Fibroblast of skin of back (primary cell): ENCODE results near the gene HBE1.
A peak's percentile ranks its signal among the peaks of the same experiment; 100 is the strongest.
"Not testable (repeated sequence)": the region's sequence is repeated elsewhere in the genome, so short reads cannot be mapped to it uniquely, and the experiment has no call there.

Experiments used
- DNase-seq: peaks from one replicate; pipeline ENCODE4 v3.0.0-alpha.2; 2013

Gene HBE1

GRCh38 chr11:5285703-5286340, 16.1 kb upstream of the HBE1 start:
- no peak for DNase-seq

GRCh38 chr11:5284637-5285036, 14.9 kb upstream of the HBE1 start:
- DNase-seq, result no peak

- DNase-seq, result no peak
Measured at GRCh38 chr11:5283882-5284281, 14.1 kb upstream of the HBE1 start.

GRCh38 chr11:5283086-5283485, 13.3 kb upstream of the HBE1 start:
- no peak for DNase-seq

GRCh38 chr11:5282628-5283027, 12.9 kb upstream of the HBE1 start:
- no peak for DNase-seq

- no peak for DNase-seq
Measured at GRCh38 chr11:5281596-5281995, 11.9 kb upstream of the HBE1 start.

- peak; percentile 97 for DNase-seq
Measured at GRCh38 chr11:5280582-5281102, 10.9 kb upstream of the HBE1 start.

- DNase-seq, result no peak
Measured at GRCh38 chr11:5279471-5280090, 9.8 kb upstream of the HBE1 start.

- no peak for DNase-seq
Measured at GRCh38 chr11:5277807-5278382, 8.2 kb upstream of the HBE1 start.

GRCh38 chr11:5276697-5277096, 7.0 kb upstream of the HBE1 start:
- no peak for DNase-seq

GRCh38 chr11:5275369-5276110, 5.8 kb upstream of the HBE1 start:
- no peak for DNase-seq

- DNase-seq, result no peak
Measured at GRCh38 chr11:5274395-5274794, 4.7 kb upstream of the HBE1 start.

- no peak for DNase-seq
Measured at GRCh38 chr11:5272395-5273017, 2.8 kb upstream of the HBE1 start.

- no peak for DNase-seq
Measured at GRCh38 chr11:5267033-5267563, 2.6 kb downstream of the HBE1 start.

GRCh38 chr11:5266609-5267008, 3.1 kb downstream of the HBE1 start:
- no peak for DNase-seq

GRCh38 chr11:5265832-5266231, 3.9 kb downstream of the HBE1 start:
- DNase-seq, result no peak

GRCh38 chr11:5258543-5259262, 11.0 kb downstream of the HBE1 start:
- no peak for DNase-seq

- no peak for DNase-seq
Measured at GRCh38 chr11:5257296-5257695, 12.4 kb downstream of the HBE1 start.

- not testable (repeated sequence) for DNase-seq
Measured at GRCh38 chr11:5254646-5255413, 14.9 kb downstream of the HBE1 start, which contains the start of gene HBG2. TSS of gene HBG2 (minus strand) at chr11:5254781. CDS start at chr11:5254728, 53 bp downstream.

- DNase-seq, result not testable (repeated sequence)
Measured at GRCh38 chr11:5254023-5254422, 15.7 kb downstream of the HBE1 start.

- DNase-seq, result not testable (repeated sequence)
Measured at GRCh38 chr11:5253440-5253839, 16.3 kb downstream of the HBE1 start.
